ENCODE measurements around the gene TENM4. TPM values are rescaled to one million over a fixed set of nuclear protein-coding genes. Genes with fewer than 3 reads are reported as not detected.

The TENM4 gene
- total RNA-seq, 1 donor from 2014 or later, result 3.8 TPM

DNA sequence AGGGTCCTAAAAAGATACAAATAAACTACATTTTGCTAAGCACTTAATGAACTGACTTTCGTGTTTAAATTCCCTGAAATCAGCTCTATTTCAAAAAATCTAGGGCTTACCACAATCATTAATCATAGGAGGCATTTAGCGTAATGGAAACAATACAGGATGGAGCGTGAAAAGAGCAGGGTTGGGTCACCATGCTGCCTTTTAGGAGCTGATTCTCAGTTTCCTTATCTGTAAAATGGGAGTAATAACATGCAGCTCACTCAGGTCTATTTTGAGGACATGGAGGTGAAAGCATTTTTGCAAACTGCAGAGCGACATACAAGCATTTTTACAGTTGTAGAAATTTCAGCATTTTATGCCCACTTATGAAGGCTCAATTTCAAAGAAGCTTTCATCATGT is 407.0 kb downstream of the TENM4 start:
- no peak for DNase-seq (ENCODE audit: low spot score)
- TF ChIP-seq, protein P1, sequence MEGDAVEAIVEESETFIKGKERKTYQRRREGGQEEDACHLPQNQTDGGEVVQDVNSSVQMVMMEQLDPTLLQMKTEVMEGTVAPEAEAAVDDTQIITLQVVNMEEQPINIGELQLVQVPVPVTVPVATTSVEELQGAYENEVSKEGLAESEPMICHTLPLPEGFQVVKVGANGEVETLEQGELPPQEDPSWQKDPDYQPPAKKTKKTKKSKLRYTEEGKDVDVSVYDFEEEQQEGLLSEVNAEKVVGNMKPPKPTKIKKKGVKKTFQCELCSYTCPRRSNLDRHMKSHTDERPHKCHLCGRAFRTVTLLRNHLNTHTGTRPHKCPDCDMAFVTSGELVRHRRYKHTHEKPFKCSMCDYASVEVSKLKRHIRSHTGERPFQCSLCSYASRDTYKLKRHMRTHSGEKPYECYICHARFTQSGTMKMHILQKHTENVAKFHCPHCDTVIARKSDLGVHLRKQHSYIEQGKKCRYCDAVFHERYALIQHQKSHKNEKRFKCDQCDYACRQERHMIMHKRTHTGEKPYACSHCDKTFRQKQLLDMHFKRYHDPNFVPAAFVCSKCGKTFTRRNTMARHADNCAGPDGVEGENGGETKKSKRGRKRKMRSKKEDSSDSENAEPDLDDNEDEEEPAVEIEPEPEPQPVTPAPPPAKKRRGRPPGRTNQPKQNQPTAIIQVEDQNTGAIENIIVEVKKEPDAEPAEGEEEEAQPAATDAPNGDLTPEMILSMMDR (IDR thresholded peaks at IDR 0.05), result no peak
- no peaks in the 10 kb centered on the region for H3K36me3 Mint-ChIP-seq (ENCODE audit: low read depth)
- H3K9me3 Mint-ChIP-seq (ENCODE audit: low read depth), result no peaks in the 10 kb centered on the region
- no peaks in the 10 kb centered on the region for H3K4me1 Mint-ChIP-seq (ENCODE audit: low read depth)
- H3K27ac Mint-ChIP-seq (ENCODE audit: unreplicated experiment), result no peak overlapping the region
- H3K27me3 Mint-ChIP-seq (ENCODE audit: low read depth), result no peaks in the 10 kb centered on the region
- no peak overlapping the region for H3K4me3 Mint-ChIP-seq (ENCODE audit: unreplicated experiment)

- H3K4me1 Mint-ChIP-seq (ENCODE audit: low read depth), result peaks cover 3% of the 10 kb centered on the region
- no peaks in the 10 kb centered on the region for H3K36me3 Mint-ChIP-seq (ENCODE audit: low read depth)
- no peak overlapping the region for H3K27ac Mint-ChIP-seq (ENCODE audit: unreplicated experiment)
- H3K9me3 Mint-ChIP-seq (ENCODE audit: low read depth), result no peaks in the 10 kb centered on the region
- no peak for DNase-seq (ENCODE audit: low spot score)
- peaks cover 7% of the 10 kb centered on the region for H3K27me3 Mint-ChIP-seq (ENCODE audit: low read depth)
- H3K4me3 Mint-ChIP-seq (ENCODE audit: unreplicated experiment), result no peak overlapping the region
- TF ChIP-seq, protein P1 (IDR thresholded peaks at IDR 0.05), result no peak
These were observed 410.4 kb downstream of the TENM4 start for GRCh38 chr11:79030448-79030847.

DNA sequence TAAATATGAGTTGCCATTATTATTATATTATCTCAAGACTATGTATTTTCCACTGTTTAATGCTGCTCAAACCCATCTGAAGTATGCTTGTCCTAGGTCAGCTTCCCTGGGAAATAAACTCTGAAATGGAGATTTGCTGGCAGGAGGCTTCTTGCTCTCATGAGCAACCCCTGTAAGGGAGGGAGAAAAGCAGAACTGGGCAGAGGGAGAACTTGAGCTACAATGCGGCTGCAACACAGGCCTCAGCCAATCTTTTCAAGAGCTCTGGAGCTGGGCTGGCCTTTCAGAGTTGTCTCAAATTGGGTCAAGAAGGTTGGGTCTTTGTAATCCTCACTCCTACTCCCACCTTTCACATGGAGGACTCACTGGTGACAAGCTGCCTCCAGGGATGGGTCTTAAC is 412.6 kb downstream of the TENM4 start:
- H3K4me1 Mint-ChIP-seq (ENCODE audit: low read depth), result peaks cover 3% of the 10 kb centered on the region
- no peaks in the 10 kb centered on the region for H3K9me3 Mint-ChIP-seq (ENCODE audit: low read depth)
- H3K4me3 Mint-ChIP-seq (ENCODE audit: unreplicated experiment), result no peak overlapping the region
- TF ChIP-seq, protein P1 (IDR thresholded peaks at IDR 0.05), result no peak
- no peak for DNase-seq (ENCODE audit: low spot score)
- H3K27ac Mint-ChIP-seq (ENCODE audit: unreplicated experiment), result no peak overlapping the region
- no peaks in the 10 kb centered on the region for H3K36me3 Mint-ChIP-seq (ENCODE audit: low read depth)
- peaks cover 7% of the 10 kb centered on the region for H3K27me3 Mint-ChIP-seq (ENCODE audit: low read depth)

GRCh38 chr11:79026803-79027445 is 413.9 kb downstream of the TENM4 start:
- no peak for DNase-seq (ENCODE audit: low spot score)
- H3K4me1 Mint-ChIP-seq (ENCODE audit: low read depth), result peaks cover 3% of the 10 kb centered on the region
- peaks cover 7% of the 10 kb centered on the region for H3K27me3 Mint-ChIP-seq (ENCODE audit: low read depth)
- H3K9me3 Mint-ChIP-seq (ENCODE audit: low read depth), result no peaks in the 10 kb centered on the region
- no peak overlapping the region for H3K27ac Mint-ChIP-seq (ENCODE audit: unreplicated experiment)
- TF ChIP-seq, protein P1 (IDR thresholded peaks at IDR 0.05), result no peak
- no peaks in the 10 kb centered on the region for H3K36me3 Mint-ChIP-seq (ENCODE audit: low read depth)
- no peak overlapping the region for H3K4me3 Mint-ChIP-seq (ENCODE audit: unreplicated experiment)

- TF ChIP-seq, protein P1 (IDR thresholded peaks at IDR 0.05), result no peak
- Mint-ChIP-seq H3K4me3 (ENCODE audit: unreplicated experiment) (no peak overlapping the region), H3K27ac (ENCODE audit: unreplicated experiment) (no peak overlapping the region), H3K36me3 (ENCODE audit: low read depth) (no peaks in the 10 kb centered on the region), H3K9me3 (ENCODE audit: low read depth) (no peaks in the 10 kb centered on the region), H3K4me1 (ENCODE audit: low read depth) (peaks cover 3% of the 10 kb centered on the region), H3K27me3 (ENCODE audit: low read depth) (peaks cover 7% of the 10 kb centered on the region)
- DNase-seq (ENCODE audit: low spot score), result no peak
These were observed 415.2 kb downstream of the TENM4 start for GRCh38 chr11:79025622-79026021.

Data from chondrocyte (in vitro differentiated cells).